ENCODE measurements around the gene SELENOF.

DNA sequence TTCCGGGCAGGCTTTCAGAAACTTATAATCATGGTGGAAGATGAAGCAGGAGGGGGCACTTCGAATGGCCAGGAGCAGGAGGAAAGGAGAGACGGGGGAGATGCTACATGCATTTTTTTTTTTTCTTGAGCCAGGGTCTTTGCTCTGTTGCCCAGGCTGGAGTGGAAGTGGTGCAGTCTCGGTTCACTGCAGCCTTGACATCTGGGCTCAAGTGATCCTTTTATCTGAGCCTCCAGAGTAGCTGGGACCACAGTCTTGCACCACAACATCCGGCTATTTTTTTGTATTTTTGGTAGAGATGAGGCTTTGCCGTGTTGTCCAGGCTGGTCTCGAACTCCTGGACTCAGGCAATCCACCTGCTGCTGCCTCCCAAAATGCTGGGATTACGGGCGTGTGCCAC lies 61.6 kb downstream of the SELENOF start:
- TF ChIP-seq, protein P1, sequence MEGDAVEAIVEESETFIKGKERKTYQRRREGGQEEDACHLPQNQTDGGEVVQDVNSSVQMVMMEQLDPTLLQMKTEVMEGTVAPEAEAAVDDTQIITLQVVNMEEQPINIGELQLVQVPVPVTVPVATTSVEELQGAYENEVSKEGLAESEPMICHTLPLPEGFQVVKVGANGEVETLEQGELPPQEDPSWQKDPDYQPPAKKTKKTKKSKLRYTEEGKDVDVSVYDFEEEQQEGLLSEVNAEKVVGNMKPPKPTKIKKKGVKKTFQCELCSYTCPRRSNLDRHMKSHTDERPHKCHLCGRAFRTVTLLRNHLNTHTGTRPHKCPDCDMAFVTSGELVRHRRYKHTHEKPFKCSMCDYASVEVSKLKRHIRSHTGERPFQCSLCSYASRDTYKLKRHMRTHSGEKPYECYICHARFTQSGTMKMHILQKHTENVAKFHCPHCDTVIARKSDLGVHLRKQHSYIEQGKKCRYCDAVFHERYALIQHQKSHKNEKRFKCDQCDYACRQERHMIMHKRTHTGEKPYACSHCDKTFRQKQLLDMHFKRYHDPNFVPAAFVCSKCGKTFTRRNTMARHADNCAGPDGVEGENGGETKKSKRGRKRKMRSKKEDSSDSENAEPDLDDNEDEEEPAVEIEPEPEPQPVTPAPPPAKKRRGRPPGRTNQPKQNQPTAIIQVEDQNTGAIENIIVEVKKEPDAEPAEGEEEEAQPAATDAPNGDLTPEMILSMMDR (IDR thresholded peaks at IDR 0.05; ENCODE audit: low read length): no peak
- TF ChIP-seq EZH2 (IDR thresholded peaks at IDR 0.05; ENCODE audit: borderline replicate concordance, low read length): no peak

Data from OCI-LY1 (cell line).